ENCODE results near the gene CNTN2. TPM values are rescaled to one million over a fixed set of nuclear protein-coding genes. Genes with fewer than 3 reads are reported as not detected.

Gene CNTN2
- total RNA-seq, 1 donor from 2014 or later = not detected

DNA sequence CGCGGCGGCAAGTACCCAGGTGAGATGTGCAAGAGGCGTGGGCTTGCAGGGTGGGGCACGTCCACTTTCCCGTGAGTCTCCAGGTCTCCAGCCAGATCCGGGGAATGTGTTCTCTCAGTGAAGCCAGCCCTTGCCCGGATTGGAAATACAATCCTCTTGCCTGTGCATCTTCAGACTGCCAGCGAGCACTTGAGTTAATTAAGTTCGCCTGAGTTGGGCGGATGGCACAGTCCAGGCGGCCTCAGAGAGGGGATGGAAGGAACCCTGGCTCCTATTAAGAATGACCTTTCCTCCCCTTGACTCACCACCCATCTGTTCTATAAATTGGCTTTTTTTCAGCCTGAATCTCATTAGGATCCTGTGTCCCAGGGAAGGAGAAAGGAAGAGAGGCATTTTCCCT lies 33.3 kb upstream of the CNTN2 start:
- CTCF ChIA-PET = no interaction called here
- no peak overlapping the region for H3K4me3 Mint-ChIP-seq
- TF ChIP-seq, protein P1, sequence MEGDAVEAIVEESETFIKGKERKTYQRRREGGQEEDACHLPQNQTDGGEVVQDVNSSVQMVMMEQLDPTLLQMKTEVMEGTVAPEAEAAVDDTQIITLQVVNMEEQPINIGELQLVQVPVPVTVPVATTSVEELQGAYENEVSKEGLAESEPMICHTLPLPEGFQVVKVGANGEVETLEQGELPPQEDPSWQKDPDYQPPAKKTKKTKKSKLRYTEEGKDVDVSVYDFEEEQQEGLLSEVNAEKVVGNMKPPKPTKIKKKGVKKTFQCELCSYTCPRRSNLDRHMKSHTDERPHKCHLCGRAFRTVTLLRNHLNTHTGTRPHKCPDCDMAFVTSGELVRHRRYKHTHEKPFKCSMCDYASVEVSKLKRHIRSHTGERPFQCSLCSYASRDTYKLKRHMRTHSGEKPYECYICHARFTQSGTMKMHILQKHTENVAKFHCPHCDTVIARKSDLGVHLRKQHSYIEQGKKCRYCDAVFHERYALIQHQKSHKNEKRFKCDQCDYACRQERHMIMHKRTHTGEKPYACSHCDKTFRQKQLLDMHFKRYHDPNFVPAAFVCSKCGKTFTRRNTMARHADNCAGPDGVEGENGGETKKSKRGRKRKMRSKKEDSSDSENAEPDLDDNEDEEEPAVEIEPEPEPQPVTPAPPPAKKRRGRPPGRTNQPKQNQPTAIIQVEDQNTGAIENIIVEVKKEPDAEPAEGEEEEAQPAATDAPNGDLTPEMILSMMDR (IDR thresholded peaks at IDR 0.05) = no peak
- H3K27ac Mint-ChIP-seq = no peak overlapping the region
- H3K36me3 Mint-ChIP-seq (ENCODE audit: low read depth) = no peaks in the 10 kb centered on the region
- peaks cover 10% of the 10 kb centered on the region for H3K27me3 Mint-ChIP-seq
- no peak for DNase-seq
- ATAC-seq (ENCODE audit: low read depth) = no peak
- intact Hi-C loops (cut with micrococcal nuclease) = no loop called here
- no peaks in the 10 kb centered on the region for H3K9me3 Mint-ChIP-seq
- no peaks in the 10 kb centered on the region for H3K4me1 Mint-ChIP-seq
- POLR2A ChIA-PET = no interaction called here

DNA sequence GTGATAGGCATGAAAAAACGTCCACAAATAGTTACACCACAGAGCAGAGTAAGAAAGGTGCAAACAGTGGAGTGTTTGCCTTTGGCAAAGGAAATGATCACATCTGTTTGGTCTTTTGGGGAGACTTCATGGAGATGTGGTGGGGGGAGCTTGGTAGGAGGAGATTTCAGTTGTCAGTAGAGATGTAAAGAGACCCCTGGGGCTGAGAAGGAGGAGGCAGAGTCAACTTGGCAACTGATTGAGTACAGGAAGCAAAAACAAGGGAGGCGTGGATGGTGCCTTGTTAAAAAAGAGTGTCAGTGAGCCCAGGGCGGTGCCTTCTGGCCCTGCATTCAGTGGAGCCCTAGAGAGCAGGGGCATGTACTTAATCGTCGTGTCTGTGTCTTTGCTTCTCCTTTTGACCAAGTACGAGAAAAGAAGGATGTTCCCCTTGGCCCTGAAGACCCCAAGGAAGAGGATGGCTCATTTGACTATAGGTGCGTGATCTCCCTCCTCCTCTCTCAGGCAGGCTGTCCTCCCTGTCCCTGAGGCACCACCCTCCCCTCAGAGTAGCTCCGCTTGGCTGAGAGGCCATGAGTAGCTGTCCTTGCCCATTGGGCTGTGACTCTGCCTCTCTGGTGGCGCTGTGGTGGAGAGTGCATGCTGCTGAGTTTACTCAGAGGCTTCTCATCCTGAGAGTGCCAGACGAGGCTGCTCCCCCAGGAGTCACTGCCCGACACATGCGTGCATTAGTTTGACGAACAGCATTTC lies 30.4 kb upstream of the CNTN2 start:
- no peaks in the 10 kb centered on the region for H3K36me3 Mint-ChIP-seq (ENCODE audit: low read depth)
- DNase-seq (no peak), ATAC-seq (ENCODE audit: low read depth) (no peak)
- H3K4me1 Mint-ChIP-seq = no peaks in the 10 kb centered on the region
- H3K27me3 Mint-ChIP-seq = peaks cover under 1% of the 10 kb centered on the region
- H3K27ac Mint-ChIP-seq = no peak overlapping the region
- no peaks in the 10 kb centered on the region for H3K9me3 Mint-ChIP-seq
- CTCF ChIA-PET = no interaction called here
- POLR2A ChIA-PET = no interaction called here
- intact Hi-C loops (cut with micrococcal nuclease) = no loop called here
- TF ChIP-seq, protein P1 (IDR thresholded peaks at IDR 0.05) = no peak
- H3K4me3 Mint-ChIP-seq = no peak overlapping the region

DNA sequence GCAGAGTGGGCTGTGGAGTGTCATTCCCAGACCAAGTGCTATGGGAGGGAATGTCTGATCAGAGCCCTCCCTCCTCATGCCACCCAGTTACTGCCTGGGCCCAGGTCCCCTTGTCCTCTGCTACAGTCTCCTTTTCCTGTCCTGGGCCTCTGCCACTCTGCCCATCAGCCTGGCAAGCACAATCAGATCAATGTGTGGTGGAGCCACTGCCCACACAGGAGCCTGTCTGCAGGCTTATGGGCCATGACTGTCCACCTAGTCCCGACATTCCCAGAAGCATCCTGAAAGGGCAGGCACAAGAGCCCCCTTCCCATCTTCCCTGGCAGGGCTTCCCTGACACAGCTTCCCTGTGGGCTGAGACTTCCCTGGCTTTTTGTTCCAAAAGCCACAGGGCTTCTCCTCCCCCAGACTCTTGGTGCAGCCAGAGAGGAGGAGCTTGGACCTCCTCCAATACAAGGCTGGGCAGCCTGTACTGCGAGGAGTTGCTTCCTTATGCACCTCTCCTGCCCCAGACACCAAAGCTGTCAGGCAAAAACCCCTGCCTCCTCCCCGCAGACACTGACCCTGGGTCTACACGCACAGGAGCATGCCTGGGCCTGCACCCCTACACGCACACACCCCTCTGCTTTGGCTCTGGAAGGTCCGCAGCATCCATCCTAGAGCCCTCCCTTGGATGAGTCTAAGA lies 29.2 kb upstream of the CNTN2 start:
- Mint-ChIP-seq H3K36me3 (ENCODE audit: low read depth) (no peaks in the 10 kb centered on the region), H3K9me3 (no peaks in the 10 kb centered on the region), H3K4me1 (no peaks in the 10 kb centered on the region), H3K4me3 (no peak overlapping the region), H3K27ac (no peak overlapping the region), H3K27me3 (no peaks in the 10 kb centered on the region)
- TF ChIP-seq, protein P1 (IDR thresholded peaks at IDR 0.05) = no peak
- intact Hi-C loops (cut with micrococcal nuclease) = no loop called here
- no peak for ATAC-seq (ENCODE audit: low read depth)
- no peak for DNase-seq
- ChIA-PET CTCF (no interaction called here), POLR2A (no interaction called here)

GRCh38 chr1:205014783-205015182 lies 28.2 kb upstream of the CNTN2 start:
- no peaks in the 10 kb centered on the region for H3K9me3 Mint-ChIP-seq
- H3K4me1 Mint-ChIP-seq = no peaks in the 10 kb centered on the region
- intact Hi-C loops (cut with micrococcal nuclease) = no loop called here
- ChIA-PET POLR2A (no interaction called here), CTCF (no interaction called here)
- H3K27ac Mint-ChIP-seq = no peak overlapping the region
- DNase-seq = no peak
- no peak overlapping the region for H3K4me3 Mint-ChIP-seq
- TF ChIP-seq, protein P1 (IDR thresholded peaks at IDR 0.05) = no peak
- no peaks in the 10 kb centered on the region for H3K27me3 Mint-ChIP-seq
- no peak for ATAC-seq (ENCODE audit: low read depth)
- no peaks in the 10 kb centered on the region for H3K36me3 Mint-ChIP-seq (ENCODE audit: low read depth)

DNA sequence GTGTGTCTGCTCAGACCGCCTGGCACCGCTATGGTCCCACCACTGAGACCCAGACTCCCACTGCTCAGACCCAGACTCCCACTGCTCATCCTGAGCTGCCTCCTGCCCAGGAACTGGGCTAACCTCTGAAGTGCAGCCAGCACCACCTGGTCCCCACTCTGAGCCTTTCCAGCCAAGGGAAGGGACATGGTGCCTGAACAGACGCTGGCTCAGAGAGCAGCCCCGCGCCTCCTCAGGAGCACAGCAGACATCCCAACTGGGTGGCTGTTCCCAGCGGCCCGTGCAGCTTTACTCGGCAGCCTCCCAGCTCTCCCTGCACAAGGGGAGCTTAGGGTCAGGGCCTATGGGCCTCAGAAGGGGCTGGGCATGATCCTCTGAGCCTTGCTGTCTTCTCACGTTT lies 27.8 kb upstream of the CNTN2 start:
- no peaks in the 10 kb centered on the region for H3K27me3 Mint-ChIP-seq
- POLR2A ChIA-PET = no interaction called here
- TF ChIP-seq, protein P1 (IDR thresholded peaks at IDR 0.05) = no peak
- no peaks in the 10 kb centered on the region for H3K4me1 Mint-ChIP-seq
- CTCF ChIA-PET = interaction anchor here (1.1 kb wide), 1 partner anchor 47 kb away, joined by 5 read pairs; no protein-coding TSS in a partner anchor
- no peak overlapping the region for H3K4me3 Mint-ChIP-seq
- DNase-seq (no peak), ATAC-seq (ENCODE audit: low read depth) (no peak)
- H3K36me3 Mint-ChIP-seq (ENCODE audit: low read depth) = no peaks in the 10 kb centered on the region
- H3K9me3 Mint-ChIP-seq = no peaks in the 10 kb centered on the region
- no peak overlapping the region for H3K27ac Mint-ChIP-seq
- intact Hi-C loops (cut with micrococcal nuclease) = no loop called here
